Loucy (cell line): Measurements from ENCODE around the gene RAC2.

ENCODE experiments used
- H2AFZ ChIP-seq: fragments of 200-600 bp; sonication (generic); 2 replicates; pipeline ENCODE4 v1.6.0; 2016; ENCODE audit warnings: antibody characterized with exemption, mild to moderate bottlenecking, low read length, moderate library complexity
- H3F3A ChIP-seq: fragments of 200-600 bp; 2 replicates; pipeline ENCODE4 v1.6.0; 2016; ENCODE audit warnings: antibody characterized with exemption, low read depth, mild to moderate bottlenecking
- H3K27me3 ChIP-seq: fragments of 200-600 bp; sonication (generic); 2 replicates; pipeline ENCODE4 v1.6.1; 2014; ENCODE audit warnings: low read length, mild to moderate bottlenecking; ENCODE audit not compliant: insufficient read depth, poor library complexity, severe bottlenecking
- H3K36me3 ChIP-seq: fragments of 200-600 bp; sonication (generic); 2 replicates; pipeline ENCODE4 v1.6.1; 2016; ENCODE audit warnings: low read length; ENCODE audit not compliant: insufficient read depth
- H3K4me1 ChIP-seq: fragments of 200-600 bp; sonication (generic); 2 replicates; pipeline ENCODE4 v1.5.1; 2014; ENCODE audit warnings: low read length, mild to moderate bottlenecking; ENCODE audit not compliant: insufficient read depth, poor library complexity, severe bottlenecking
- H3K4me2 ChIP-seq: fragments of 200-600 bp; sonication (generic); 2 replicates; pipeline ENCODE4 v1.6.0; 2014; ENCODE audit warnings: antibody characterized with exemption, low read length, low read depth, mild to moderate bottlenecking; ENCODE audit not compliant: poor library complexity, severe bottlenecking
- H3K4me3 ChIP-seq: fragments of 200-600 bp; sonication (generic); 2 replicates; pipeline ENCODE4 v1.5.1; 2014; ENCODE audit warnings: low read length, mild to moderate bottlenecking, mixed read lengths; ENCODE audit not compliant: poor library complexity, severe bottlenecking
- H3K79me2 ChIP-seq: fragments of 200-600 bp; sonication (generic); 2 replicates; pipeline ENCODE4 v1.6.1; 2014; ENCODE audit warnings: low read length; ENCODE audit not compliant: insufficient read depth
- H3K9ac ChIP-seq: fragments of 200-600 bp; sonication (generic); 2 replicates; pipeline ENCODE4 v1.6.0; 2014; ENCODE audit warnings: mild to moderate bottlenecking, low read depth, low read length, moderate library complexity; ENCODE audit not compliant: poor library complexity, severe bottlenecking
- H3K9me2 ChIP-seq: fragments of 200-600 bp; sonication (generic); replicated peaks from 2 replicates; pipeline ENCODE4 v1.6.1; 2016; ENCODE audit warnings: low read depth, low read length, mixed read lengths
- H3K9me3 ChIP-seq: fragments of 200-600 bp; sonication (generic); 2 replicates; pipeline ENCODE4 v1.6.1; 2014; ENCODE audit warnings: mild to moderate bottlenecking, antibody characterized with exemption, low read length, low read depth; ENCODE audit not compliant: insufficient read depth
- H4K20me1 ChIP-seq: fragments of 200-600 bp; sonication (generic); 2 replicates; pipeline ENCODE4 v1.6.0; 2014; ENCODE audit warnings: antibody characterized with exemption, low read length, mild to moderate bottlenecking; ENCODE audit not compliant: insufficient read depth, poor library complexity, severe bottlenecking
- EZH2phosphoT487 ChIP-seq: fragments of 200-600 bp; IDR thresholded peaks from 2 replicates; pipeline ENCODE4 v1.6.1; 2018; ENCODE audit warnings: antibody characterized with exemption, mild to moderate bottlenecking, moderate library complexity, borderline replicate concordance
- TF ChIP-seq, protein P1 (sequence below): fragments of 200-600 bp; sonication (generic); conservative IDR thresholded peaks from 2 replicates; pipeline ENCODE4 v1.5.1; 2014; ENCODE audit warnings: mild to moderate bottlenecking, antibody characterized with exemption, low read length

Gene RAC2

DNA sequence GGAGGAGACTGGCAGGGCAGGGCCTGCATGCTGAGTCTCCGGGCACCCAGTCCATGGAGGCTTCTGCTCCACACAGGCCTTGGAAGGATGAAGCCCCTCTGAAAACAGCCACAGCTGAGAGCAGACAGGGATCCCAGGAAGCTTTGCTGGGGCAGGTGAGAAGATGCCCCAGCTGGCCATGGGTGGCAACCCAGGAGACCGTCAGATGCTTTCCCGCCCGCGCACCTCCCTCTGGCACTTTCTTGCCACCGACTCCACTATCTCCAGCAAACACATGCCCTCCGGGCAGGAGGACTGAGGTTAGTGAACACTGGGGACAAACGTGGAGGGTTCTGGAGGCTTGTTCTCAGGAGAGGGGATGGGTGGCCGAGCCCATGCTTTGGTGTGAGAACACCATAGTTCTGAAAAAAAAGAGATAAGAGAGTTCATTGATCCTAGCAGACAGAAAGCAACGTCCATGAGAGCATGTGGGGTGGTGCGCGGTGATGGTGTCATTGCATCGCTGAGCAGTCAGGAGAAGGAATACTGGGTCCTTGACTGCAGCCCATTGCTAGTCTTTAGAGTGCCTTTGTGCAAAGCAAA is 58.3 kb downstream of the RAC2 start:
- H3K4me2 ChIP-seq, result no peak overlapping the region

DNA sequence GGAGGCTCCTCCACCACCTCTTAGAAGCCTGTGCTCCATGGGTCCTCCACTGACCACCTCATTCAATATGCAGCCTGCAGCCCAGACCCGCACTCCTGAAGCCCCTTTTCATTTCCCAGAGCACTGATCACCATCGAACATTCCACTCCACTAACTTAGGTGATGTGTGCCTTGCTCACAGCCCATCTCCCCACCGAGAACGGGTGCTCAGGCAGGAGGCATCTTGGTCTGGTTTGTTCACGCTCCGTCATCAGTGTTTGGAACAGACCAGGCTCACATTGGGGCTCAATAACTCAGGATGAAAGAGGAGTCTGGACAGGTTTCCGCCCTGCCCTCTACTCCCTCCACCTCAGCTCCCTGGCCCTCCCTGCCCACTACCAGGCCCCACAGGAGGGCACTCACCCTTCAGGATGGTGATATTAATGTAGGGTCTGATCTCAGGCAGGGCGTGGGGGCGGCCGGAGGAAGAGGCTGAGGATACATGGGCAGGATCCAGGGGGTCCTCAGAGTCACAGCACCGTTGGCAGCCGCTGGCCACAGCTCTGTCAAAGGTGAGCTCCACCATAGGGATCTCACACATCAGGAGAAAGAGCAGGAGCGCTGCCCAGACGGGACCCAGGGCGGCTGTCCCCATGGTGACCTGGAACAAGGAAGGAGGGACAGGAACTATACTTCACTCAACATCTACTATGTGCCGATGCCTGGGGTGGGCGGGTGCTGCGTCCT is 59.1 kb downstream of the RAC2 start:
- H3F3A ChIP-seq, result 0 out of 2 replicates have a peak, but pooled peaks cover 6% of the 10 kb centered on the region
- TF ChIP-seq, protein P1, sequence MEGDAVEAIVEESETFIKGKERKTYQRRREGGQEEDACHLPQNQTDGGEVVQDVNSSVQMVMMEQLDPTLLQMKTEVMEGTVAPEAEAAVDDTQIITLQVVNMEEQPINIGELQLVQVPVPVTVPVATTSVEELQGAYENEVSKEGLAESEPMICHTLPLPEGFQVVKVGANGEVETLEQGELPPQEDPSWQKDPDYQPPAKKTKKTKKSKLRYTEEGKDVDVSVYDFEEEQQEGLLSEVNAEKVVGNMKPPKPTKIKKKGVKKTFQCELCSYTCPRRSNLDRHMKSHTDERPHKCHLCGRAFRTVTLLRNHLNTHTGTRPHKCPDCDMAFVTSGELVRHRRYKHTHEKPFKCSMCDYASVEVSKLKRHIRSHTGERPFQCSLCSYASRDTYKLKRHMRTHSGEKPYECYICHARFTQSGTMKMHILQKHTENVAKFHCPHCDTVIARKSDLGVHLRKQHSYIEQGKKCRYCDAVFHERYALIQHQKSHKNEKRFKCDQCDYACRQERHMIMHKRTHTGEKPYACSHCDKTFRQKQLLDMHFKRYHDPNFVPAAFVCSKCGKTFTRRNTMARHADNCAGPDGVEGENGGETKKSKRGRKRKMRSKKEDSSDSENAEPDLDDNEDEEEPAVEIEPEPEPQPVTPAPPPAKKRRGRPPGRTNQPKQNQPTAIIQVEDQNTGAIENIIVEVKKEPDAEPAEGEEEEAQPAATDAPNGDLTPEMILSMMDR, result no peak
- no peak for TF ChIP-seq EZH2phosphoT487

More for the DNA sequence above, 58.3 kb downstream of the RAC2 start:
- Histone ChIP-seq H3K27me3 (no peaks in the 10 kb centered on the region), H3K36me3 (no peaks in the 10 kb centered on the region), H3K9me3 (no peaks in the 10 kb centered on the region), H3K4me1 (peaks cover 34% of the 10 kb centered on the region), H2AFZ (0 out of 2 replicates have a peak overlapping the region, but pooled peaks have one; percentile 75), H4K20me1 (no peaks in the 10 kb centered on the region), H3K79me2 (no peaks in the 10 kb centered on the region), H3F3A (0 out of 2 replicates have a peak, but pooled peaks cover 6% of the 10 kb centered on the region), H3K9me2 (no peaks in the 10 kb centered on the region), H3K9ac (no peak overlapping the region), H3K4me3 (no peak overlapping the region)
- TF ChIP-seq, protein P1, result no peak
- no peak for TF ChIP-seq EZH2phosphoT487

DNA sequence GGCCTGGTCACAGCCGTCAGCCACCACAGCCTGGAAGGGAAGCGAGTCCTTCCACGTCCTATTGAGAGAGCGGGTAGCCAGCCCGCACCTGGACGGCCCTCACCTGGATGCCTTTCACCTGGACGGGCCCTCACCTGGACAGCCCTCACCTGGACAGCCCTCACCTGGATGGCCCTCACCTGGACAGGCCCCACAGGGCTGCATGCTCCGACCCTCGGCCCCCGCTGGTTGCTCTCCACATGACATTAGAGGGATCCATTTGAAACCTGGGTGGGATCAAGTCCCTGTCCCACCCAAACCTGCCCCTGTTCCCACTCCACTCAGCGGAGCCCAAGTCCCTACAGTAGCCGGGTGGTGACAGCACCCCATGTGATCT is 59.7 kb downstream of the RAC2 start:
- H3K9me2 ChIP-seq, result no peaks in the 10 kb centered on the region
- no peak for TF ChIP-seq EZH2phosphoT487
- TF ChIP-seq, protein P1, result no peak
- H3F3A ChIP-seq, result 0 out of 2 replicates have a peak, but pooled peaks cover 6% of the 10 kb centered on the region
- no peak overlapping the region for H3K4me3 ChIP-seq
- H3K9me3 ChIP-seq, result no peaks in the 10 kb centered on the region
- H3K4me2 ChIP-seq, result no peak overlapping the region
- H3K4me1 ChIP-seq, result peaks cover 34% of the 10 kb centered on the region
- no peaks in the 10 kb centered on the region for H4K20me1 ChIP-seq
- no peak overlapping the region for H3K9ac ChIP-seq
- H2AFZ ChIP-seq, result no peak overlapping the region
- H3K79me2 ChIP-seq, result no peaks in the 10 kb centered on the region
- H3K27me3 ChIP-seq, result no peaks in the 10 kb centered on the region
- H3K36me3 ChIP-seq, result no peaks in the 10 kb centered on the region

More for the DNA sequence above, 59.1 kb downstream of the RAC2 start:
- no peaks in the 10 kb centered on the region for H3K9me3 ChIP-seq
- H3K4me2 ChIP-seq, result no peak overlapping the region
- H3K27me3 ChIP-seq, result no peaks in the 10 kb centered on the region
- no peak overlapping the region for H2AFZ ChIP-seq
- H3K9me2 ChIP-seq, result no peaks in the 10 kb centered on the region
- H3K4me3 ChIP-seq, result no peak overlapping the region
- no peak overlapping the region for H3K9ac ChIP-seq
- no peaks in the 10 kb centered on the region for H3K36me3 ChIP-seq
- no peaks in the 10 kb centered on the region for H3K79me2 ChIP-seq
- H4K20me1 ChIP-seq, result no peaks in the 10 kb centered on the region
- H3K4me1 ChIP-seq, result peaks cover 34% of the 10 kb centered on the region
